CD4-positive, alpha-beta memory T cell (primary cell): ENCODE results near the gene SYS1. TPM values are rescaled to one million over a fixed set of nuclear protein-coding genes. Genes with fewer than 3 reads are reported as not detected.

Source experiments
- CTCF ChIA-PET: fragments of 350-600 bp; sonication (Branson Sonifier 250); formaldehyde crosslinking; loops from one replicate; lab custom pipeline; 2021; ENCODE audit warnings: inconsistent platforms; ENCODE audit not compliant: partially characterized antibody; lab: Charles Lee
- POLR2A ChIA-PET: fragments of 350-600 bp; sonication (Branson Sonifier 250); formaldehyde crosslinking; loops from one replicate; lab custom pipeline; 2021; ENCODE audit not compliant: partially characterized antibody; lab: Charles Lee
- DNase-seq, 5 donors: peaks; one replicate each; pipeline versions ENCODE4 v3.0.0 to v3.0.0-alpha.2; 2020 to 2022; ENCODE audit warnings: mixed read lengths in 1 of 5
- H3K27ac ChIP-seq: one replicate; pipeline ENCODE4 v1.7.0; 2013; ENCODE audit warnings: low read depth, low read length
- H3K27me3 ChIP-seq: 2 replicates; pipeline ENCODE4 v1.7.0; 2013; ENCODE audit warnings: mild to moderate bottlenecking, low read length, moderate library complexity; ENCODE audit not compliant: insufficient read depth
- H3K36me3 ChIP-seq: 2 replicates; pipeline ENCODE4 v1.7.0; 2013; ENCODE audit warnings: mild to moderate bottlenecking, low read length, moderate library complexity; ENCODE audit not compliant: insufficient read depth
- H3K4me1 ChIP-seq: 2 replicates; pipeline ENCODE4 v1.7.0; 2013; ENCODE audit warnings: mild to moderate bottlenecking, low read length, moderate library complexity; ENCODE audit not compliant: insufficient read depth
- H3K4me3 ChIP-seq, 2 donors: one replicate each; pipeline ENCODE4 v1.7.0; 2013; ENCODE audit warnings: low read length in 2 of 2, mild to moderate bottlenecking in 1 of 2
- H3K9me3 ChIP-seq, 2 donors: one replicate each; pipeline ENCODE4 v1.7.0; 2013; ENCODE audit warnings: low read length in 2 of 2, control low read depth in 1 of 2; ENCODE audit not compliant: control insufficient read depth in 1 of 2
- H3K27ac Mint-ChIP-seq, 7 donors: one replicate each; pipeline ENCODE4 v1.8.0; 2020 to 2021; ENCODE audit warnings: mixed read lengths in 7 of 7, mild to moderate bottlenecking in 6 of 7, inconsistent platforms in 3 of 7, moderate library complexity in 3 of 7
- H3K27me3 Mint-ChIP-seq, 2 donors: one replicate each; pipeline ENCODE4 v1.8.0; 2020 to 2021; ENCODE audit warnings: mixed read lengths in 2 of 2
- H3K36me3 Mint-ChIP-seq, 2 donors: one replicate each; pipeline ENCODE4 v1.8.0; 2020 to 2021; ENCODE audit warnings: mixed read lengths in 2 of 2, inconsistent platforms in 1 of 2, mild to moderate bottlenecking in 1 of 2
- H3K4me1 Mint-ChIP-seq, 4 donors: one replicate each; pipeline ENCODE4 v1.8.0; 2020 to 2021; ENCODE audit warnings: mixed read lengths in 4 of 4, mild to moderate bottlenecking in 1 of 4
- H3K4me3 Mint-ChIP-seq, 8 donors: one replicate each; pipeline ENCODE4 v1.8.0; 2020 to 2021; ENCODE audit warnings: mixed read lengths in 8 of 8, mild to moderate bottlenecking in 7 of 8, moderate library complexity in 6 of 8, inconsistent platforms in 3 of 8
- H3K9me3 Mint-ChIP-seq, 8 donors: one replicate each; pipeline ENCODE4 v1.8.0; 2020 to 2021; ENCODE audit warnings: mixed read lengths in 8 of 8, mild to moderate bottlenecking in 5 of 8, inconsistent platforms in 3 of 8, moderate library complexity in 1 of 8
- intact Hi-C: fragments of 100-400 bp; cut with micrococcal nuclease; formaldehyde crosslinking; loops from one replicate; pipeline ENCODE4 v1.15.1; 2023
- polyA plus RNA-seq, 2 donors: library from polyadenylated mRNA; unstranded; fragments of 300-500 nt; fragmentation: Illumina TruSeq; gene quantifications; one replicate each; pipeline ENCODE4 v1.2.3, GENCODE V29; 2021
- total RNA-seq, 2 experiments: library from RNA; stranded (reverse); gene quantifications; one replicate each; pipeline ENCODE4 v1.2.3, GENCODE V29; 2021

SYS1 gene
- total RNA-seq (10 to 100 TPM; 56.4 to 56.6 TPM), polyA plus RNA-seq (10 to 100 TPM; 24.7 to 30.2 TPM)

GRCh38 chr20:45362804-45363610 lies at the start of gene SYS1:
SYS1 (plus strand) TSS chr20:45363156; CDS start chr20:45363532, 376 bp downstream.
- CTCF ChIA-PET, result interaction anchor here (0.7 to 20.6 kb wide), 28 partner anchors 9 to 408 kb away, joined by 3 to 543 read pairs (median 6); partner anchors contain the start of genes PIGT and SDC4
- H3K4me3 Mint-ChIP-seq, result peak within 1 kb of the TSS; percentile 95 to 99 (median 98)
- Histone ChIP-seq H3K4me1 (peaks cover 41% of the 10 kb centered on the region), H3K27ac (peak within 1 kb of the TSS; percentile 97), H3K4me3 (peak within 1 kb of the TSS; percentile 67 to 83), H3K9me3 (no peaks in the 10 kb centered on the region), H3K27me3 (no peaks in the 10 kb centered on the region), H3K36me3 (peaks cover 30% of the 10 kb centered on the region)
- no peaks in the 10 kb centered on the region for H3K27me3 Mint-ChIP-seq
- H3K9me3 Mint-ChIP-seq, result no peaks in the 10 kb centered on the region
- POLR2A ChIA-PET, result interaction anchor here (0.8 to 11.0 kb wide), 28 partner anchors 9 to 609 kb away, joined by 3 to 179 read pairs (median 6); partner anchors contain the start of genes DBNDD2, DNTTIP1, PCIF1 and PIGT
- H3K36me3 Mint-ChIP-seq, result peaks cover 17 to 41% of the 10 kb centered on the region in 2 donors
- H3K27ac Mint-ChIP-seq, result peak within 1 kb of the TSS; percentile 98 to 100 (median 100)
- peaks cover 28 to 59% (median 52%) of the 10 kb centered on the region in 4 donors for H3K4me1 Mint-ChIP-seq
- peak; percentile 98 to 99 (median 99) for DNase-seq
- intact Hi-C loops, result loop anchor here (1.0 to 5.0 kb wide), 7 partner anchors 10 to 408 kb away; partner anchors contain the start of genes PIGT and STK4

GRCh38 chr20:45313943-45314342 lies 49.0 kb upstream of the SYS1 start:
- peaks cover 21 to 34% of the 10 kb centered on the region in 2 donors for H3K27me3 Mint-ChIP-seq
- H3K4me3 ChIP-seq, result no peak overlapping the region
- no peak overlapping the region for H3K4me3 Mint-ChIP-seq
- no peak for DNase-seq
- POLR2A ChIA-PET, result no interaction called here
- no peak overlapping the region for H3K27ac Mint-ChIP-seq
- peaks cover 9% of the 10 kb centered on the region for H3K4me1 ChIP-seq
- no peaks in the 10 kb centered on the region for H3K36me3 ChIP-seq
- H3K9me3 Mint-ChIP-seq, result no peaks in the 10 kb centered on the region
- CTCF ChIA-PET, result interaction anchor here (0.8 to 5.3 kb wide), 7 partner anchors 9 to 457 kb away, joined by 3 to 19 read pairs (median 5); no protein-coding TSS in a partner anchor
- H3K9me3 ChIP-seq, result no peaks in the 10 kb centered on the region
- peaks cover 8 to 22% (median 12%) of the 10 kb centered on the region in 4 donors for H3K4me1 Mint-ChIP-seq
- intact Hi-C loops, result no loop called here
- no peaks in the 10 kb centered on the region for H3K27me3 ChIP-seq
- no peaks in the 10 kb centered on the region for H3K36me3 Mint-ChIP-seq
- no peak overlapping the region for H3K27ac ChIP-seq

- Histone ChIP-seq H3K4me3 (no peak overlapping the region), H3K9me3 (no peaks in the 10 kb centered on the region), H3K4me1 (peaks cover 23% of the 10 kb centered on the region), H3K27ac (no peak overlapping the region), H3K36me3 (no peaks in the 10 kb centered on the region), H3K27me3 (no peaks in the 10 kb centered on the region)
- DNase-seq, result no peak
- Mint-ChIP-seq H3K4me1 (peaks cover 13 to 32% (median 19%) of the 10 kb centered on the region in 4 donors), H3K4me3 (peak overlapping the region in 2 of 8 donors; percentile 43 to 58), H3K27ac (no peak overlapping the region), H3K36me3 (no peaks in the 10 kb centered on the region), H3K27me3 (peaks cover 16 to 26% of the 10 kb centered on the region in 2 donors), H3K9me3 (no peaks in the 10 kb centered on the region)
- intact Hi-C loops, result no loop called here
- POLR2A ChIA-PET, result no interaction called here
- CTCF ChIA-PET, result interaction anchor here (0.6 to 6.8 kb wide), 4 partner anchors 46 to 459 kb away, joined by 3 to 78 read pairs (median 12); partner anchors contain the start of gene SYS1
Observed at GRCh38 chr20:45315672-45316071, 47.3 kb upstream of the SYS1 start.

GRCh38 chr20:45316150-45317080 lies 46.5 kb upstream of the SYS1 start:
- POLR2A ChIA-PET, result no interaction called here
- H3K4me1 Mint-ChIP-seq, result peaks cover 14 to 34% (median 20%) of the 10 kb centered on the region in 4 donors
- H3K27me3 ChIP-seq, result no peaks in the 10 kb centered on the region
- no peaks in the 10 kb centered on the region for H3K9me3 Mint-ChIP-seq
- H3K27me3 Mint-ChIP-seq, result peaks cover 11 to 21% of the 10 kb centered on the region in 2 donors
- H3K4me1 ChIP-seq, result peaks cover 29% of the 10 kb centered on the region
- no peak for DNase-seq
- H3K36me3 Mint-ChIP-seq, result no peaks in the 10 kb centered on the region
- H3K9me3 ChIP-seq, result no peaks in the 10 kb centered on the region
- no peak overlapping the region for H3K27ac ChIP-seq
- intact Hi-C loops, result no loop called here
- H3K27ac Mint-ChIP-seq, result no peak overlapping the region
- CTCF ChIA-PET, result interaction anchor here (0.6 to 7.9 kb wide), 9 partner anchors 11 to 458 kb away, joined by 3 to 126 read pairs (median 58); partner anchors contain the start of gene SYS1
- no peak overlapping the region for H3K4me3 Mint-ChIP-seq
- H3K36me3 ChIP-seq, result no peaks in the 10 kb centered on the region
- H3K4me3 ChIP-seq, result no peak overlapping the region

- no peaks in the 10 kb centered on the region for H3K9me3 Mint-ChIP-seq
- Histone ChIP-seq H3K27ac (no peak overlapping the region), H3K9me3 (no peaks in the 10 kb centered on the region), H3K4me3 (no peak overlapping the region), H3K27me3 (no peaks in the 10 kb centered on the region), H3K4me1 (peaks cover 29% of the 10 kb centered on the region), H3K36me3 (no peaks in the 10 kb centered on the region)
- H3K27me3 Mint-ChIP-seq, result peaks cover 6 to 16% of the 10 kb centered on the region in 2 donors
- H3K36me3 Mint-ChIP-seq, result no peaks in the 10 kb centered on the region
- CTCF ChIA-PET, result interaction anchor here (0.9 to 7.9 kb wide), 13 partner anchors 9 to 452 kb away, joined by 3 to 126 read pairs (median 13); partner anchors contain the start of genes SDC4 and SYS1
- intact Hi-C loops, result no loop called here
- POLR2A ChIA-PET, result interaction anchor here (1.7 kb wide), 1 partner anchor 45 kb away, joined by 8 read pairs; the partner anchor contains the start of gene SYS1
- H3K27ac Mint-ChIP-seq, result no peak overlapping the region
- H3K4me1 Mint-ChIP-seq, result peaks cover 14 to 38% (median 22%) of the 10 kb centered on the region in 4 donors
- no peak for DNase-seq
- H3K4me3 Mint-ChIP-seq, result no peak overlapping the region
Observed at GRCh38 chr20:45317826-45318225, 45.1 kb upstream of the SYS1 start.

GRCh38 chr20:45318386-45318939 lies 44.5 kb upstream of the SYS1 start:
- Mint-ChIP-seq H3K36me3 (no peaks in the 10 kb centered on the region), H3K27me3 (peaks cover 6 to 14% of the 10 kb centered on the region in 2 donors), H3K4me1 (peaks cover 14 to 38% (median 22%) of the 10 kb centered on the region in 4 donors), H3K27ac (peak overlapping the region in 1 of 7 donors; percentile 44), H3K9me3 (no peaks in the 10 kb centered on the region), H3K4me3 (no peak overlapping the region)
- Histone ChIP-seq H3K4me3 (no peak overlapping the region), H3K4me1 (peaks cover 29% of the 10 kb centered on the region), H3K27me3 (no peaks in the 10 kb centered on the region), H3K27ac (no peak overlapping the region), H3K9me3 (no peaks in the 10 kb centered on the region), H3K36me3 (no peaks in the 10 kb centered on the region)
- ChIA-PET POLR2A (interaction anchor here (1.7 to 3.8 kb wide), 2 partner anchors 44 to 55 kb away, joined by 8 to 16 read pairs; partner anchors contain the start of gene SYS1), CTCF (interaction anchor here (0.7 to 7.9 kb wide), 33 partner anchors 9 to 461 kb away, joined by 3 to 126 read pairs (median 5); partner anchors contain the start of genes SDC4 and SYS1)
- no peak for DNase-seq
- intact Hi-C loops, result no loop called here
